ENCODE results near the gene TBC1D2B.

TBC1D2B gene

DNA sequence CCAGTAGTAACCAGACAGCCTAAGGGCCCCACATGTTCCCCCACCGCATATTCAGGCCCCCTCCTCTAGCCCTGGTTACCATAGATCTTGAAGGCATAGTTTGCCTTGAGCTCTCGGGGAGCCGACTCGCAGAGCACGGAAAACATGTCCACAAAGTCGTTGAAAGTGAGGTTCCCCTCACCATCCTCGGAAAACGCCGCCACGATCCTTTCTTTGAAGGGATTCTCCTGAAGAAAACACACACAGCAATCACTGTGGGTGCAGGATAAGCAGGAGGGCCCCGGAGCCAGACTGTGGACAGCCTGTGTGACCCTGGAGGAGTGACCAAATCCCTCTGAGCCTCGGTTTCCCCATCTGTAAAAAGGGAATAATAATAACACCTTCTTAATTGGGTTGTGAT, 31.6 kb upstream of the TBC1D2B start (continued):
- TF ChIP-seq, protein P1, sequence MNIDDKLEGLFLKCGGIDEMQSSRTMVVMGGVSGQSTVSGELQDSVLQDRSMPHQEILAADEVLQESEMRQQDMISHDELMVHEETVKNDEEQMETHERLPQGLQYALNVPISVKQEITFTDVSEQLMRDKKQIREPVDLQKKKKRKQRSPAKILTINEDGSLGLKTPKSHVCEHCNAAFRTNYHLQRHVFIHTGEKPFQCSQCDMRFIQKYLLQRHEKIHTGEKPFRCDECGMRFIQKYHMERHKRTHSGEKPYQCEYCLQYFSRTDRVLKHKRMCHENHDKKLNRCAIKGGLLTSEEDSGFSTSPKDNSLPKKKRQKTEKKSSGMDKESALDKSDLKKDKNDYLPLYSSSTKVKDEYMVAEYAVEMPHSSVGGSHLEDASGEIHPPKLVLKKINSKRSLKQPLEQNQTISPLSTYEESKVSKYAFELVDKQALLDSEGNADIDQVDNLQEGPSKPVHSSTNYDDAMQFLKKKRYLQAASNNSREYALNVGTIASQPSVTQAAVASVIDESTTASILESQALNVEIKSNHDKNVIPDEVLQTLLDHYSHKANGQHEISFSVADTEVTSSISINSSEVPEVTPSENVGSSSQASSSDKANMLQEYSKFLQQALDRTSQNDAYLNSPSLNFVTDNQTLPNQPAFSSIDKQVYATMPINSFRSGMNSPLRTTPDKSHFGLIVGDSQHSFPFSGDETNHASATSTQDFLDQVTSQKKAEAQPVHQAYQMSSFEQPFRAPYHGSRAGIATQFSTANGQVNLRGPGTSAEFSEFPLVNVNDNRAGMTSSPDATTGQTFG (tag by site-specific recombination; IDR thresholded peaks at IDR 0.05; ENCODE audit: borderline replicate concordance): no peak
- TF ChIP-seq ZNF280D (tag by site-specific recombination; IDR thresholded peaks at IDR 0.05) (no peak), ZNF529 (tag by site-specific recombination; IDR thresholded peaks at IDR 0.05; ENCODE audit: insufficient replicate concordance) (no peak), ZNF624 (tag by site-specific recombination; IDR thresholded peaks at IDR 0.05) (no peak), GLIS1 (tag by site-specific recombination; IDR thresholded peaks at IDR 0.05) (no peak), ZNF548 (tag by site-specific recombination; IDR thresholded peaks at IDR 0.05) (no peak), ZSCAN4 (tag by site-specific recombination; IDR thresholded peaks at IDR 0.05) (no peak), ZNF10 (tag by site-specific recombination; IDR thresholded peaks at IDR 0.05) (no peak), RBAK (tag by site-specific recombination; IDR thresholded peaks at IDR 0.05) (no peak), ZNF302 (tag by site-specific recombination; IDR thresholded peaks at IDR 0.05; ENCODE audit: low read depth) (no peak), ZNF426 (tag by site-specific recombination; IDR thresholded peaks at IDR 0.05) (no peak)

DNA sequence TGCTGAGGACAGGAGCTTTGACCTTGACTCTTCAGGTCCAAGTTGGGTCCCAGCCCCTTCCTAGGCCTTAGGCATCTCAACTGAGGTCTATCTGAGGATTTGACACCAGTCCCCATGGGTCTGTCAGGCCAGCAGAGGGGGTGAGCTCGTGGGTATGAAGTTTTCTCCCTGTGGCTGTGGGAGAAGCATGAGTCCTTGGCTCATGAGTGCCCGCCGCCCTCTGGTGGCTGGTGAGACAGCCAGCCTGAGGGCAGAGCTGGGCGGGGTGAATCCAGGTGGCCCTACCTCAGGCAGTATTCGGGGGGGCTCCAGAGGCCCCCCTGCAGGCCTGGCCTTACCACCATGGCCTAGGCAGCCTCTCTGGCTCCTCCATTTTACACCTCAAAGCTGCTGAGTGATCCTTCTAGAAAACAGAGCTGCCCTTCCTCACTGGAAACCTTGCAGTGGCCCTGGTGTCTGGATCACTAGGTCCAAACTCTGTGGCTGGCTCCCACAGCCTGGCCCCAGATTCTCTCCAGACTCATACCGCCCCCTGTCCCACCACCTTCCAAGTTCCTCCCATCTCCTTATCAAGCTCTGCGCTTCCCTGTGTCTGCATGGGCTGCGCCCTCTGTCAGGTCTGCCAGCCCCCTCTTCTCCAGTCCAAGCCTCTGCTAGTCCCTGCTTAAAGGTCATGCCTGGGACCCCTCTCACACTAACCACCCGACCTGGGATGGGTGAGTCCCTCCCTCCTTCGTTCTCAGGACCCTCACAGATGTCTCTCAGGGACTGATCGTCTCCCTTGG, 31.0 kb upstream of the TBC1D2B start:
- ChIA-PET POLR2A (interaction anchor here (0.7 kb wide), 1 partner anchor 89 kb away, joined by 3 read pairs; no protein-coding TSS in a partner anchor), CTCF (interaction anchor here (0.6 to 11.3 kb wide), 60 partner anchors 9 to 471 kb away, joined by 3 to 206 read pairs (median 4); partner anchors contain the start of genes SH2D7 and TBC1D2B)
- H3K4me3 ChIP-seq (ENCODE audit: low read depth, low read length): no peak overlapping the region
- H3K9me3 ChIP-seq (ENCODE audit: control insufficient read depth, insufficient read depth, low read depth, low read length): no peaks in the 10 kb centered on the region
- H3K27ac ChIP-seq (ENCODE audit: extremely low read depth, low read depth, low read length): no peak overlapping the region
- peaks cover 0 to 7% of the 10 kb centered on the region in 2 experiments; a peak in 2 of 3 replicates for H3K36me3 ChIP-seq (ENCODE audit: control insufficient read depth in 2 of 2, insufficient read depth in 1 of 2, low read length in 2 of 2)
- H3K4me1 ChIP-seq (ENCODE audit: control insufficient read depth, insufficient read depth, low read length): no peaks in the 10 kb centered on the region
- TF ChIP-seq ZNF629 (tag by site-specific recombination; IDR thresholded peaks at IDR 0.05) (no peak), ZNF654 (tag by site-specific recombination; IDR thresholded peaks at IDR 0.05; ENCODE audit: low read depth) (peak; percentile 61), ZNF501 (tag by site-specific recombination; IDR thresholded peaks at IDR 0.05) (0 out of 2 replicates have a peak, but pooled peaks have one; percentile 32), GLIS1 (tag by site-specific recombination; IDR thresholded peaks at IDR 0.05) (peak; percentile 42; the same call in 1 of the 2 replicates), GLIS2 (tag by site-specific recombination; IDR thresholded peaks at IDR 0.05) (peak; percentile 41; the same call in 1 of the 2 replicates), PATZ1 (tag by site-specific recombination; IDR thresholded peaks at IDR 0.05) (peak; percentile 65; the same call in 1 of the 2 replicates), PRDM10 (tag by site-specific recombination; IDR thresholded peaks at IDR 0.05) (peak; percentile 32; the same call in 1 of the 2 replicates), ZEB2 (tag by site-specific recombination; IDR thresholded peaks at IDR 0.05) (0 out of 2 replicates have a peak, but pooled peaks have one; percentile 26), KLF16 (tag by site-specific recombination; IDR thresholded peaks at IDR 0.05) (0 out of 2 replicates have a peak, but pooled peaks have one; percentile 18)
- TF ChIP-seq, protein P2, sequence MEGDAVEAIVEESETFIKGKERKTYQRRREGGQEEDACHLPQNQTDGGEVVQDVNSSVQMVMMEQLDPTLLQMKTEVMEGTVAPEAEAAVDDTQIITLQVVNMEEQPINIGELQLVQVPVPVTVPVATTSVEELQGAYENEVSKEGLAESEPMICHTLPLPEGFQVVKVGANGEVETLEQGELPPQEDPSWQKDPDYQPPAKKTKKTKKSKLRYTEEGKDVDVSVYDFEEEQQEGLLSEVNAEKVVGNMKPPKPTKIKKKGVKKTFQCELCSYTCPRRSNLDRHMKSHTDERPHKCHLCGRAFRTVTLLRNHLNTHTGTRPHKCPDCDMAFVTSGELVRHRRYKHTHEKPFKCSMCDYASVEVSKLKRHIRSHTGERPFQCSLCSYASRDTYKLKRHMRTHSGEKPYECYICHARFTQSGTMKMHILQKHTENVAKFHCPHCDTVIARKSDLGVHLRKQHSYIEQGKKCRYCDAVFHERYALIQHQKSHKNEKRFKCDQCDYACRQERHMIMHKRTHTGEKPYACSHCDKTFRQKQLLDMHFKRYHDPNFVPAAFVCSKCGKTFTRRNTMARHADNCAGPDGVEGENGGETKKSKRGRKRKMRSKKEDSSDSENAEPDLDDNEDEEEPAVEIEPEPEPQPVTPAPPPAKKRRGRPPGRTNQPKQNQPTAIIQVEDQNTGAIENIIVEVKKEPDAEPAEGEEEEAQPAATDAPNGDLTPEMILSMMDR (tag by site-specific recombination; IDR thresholded peaks at IDR 0.05): peak; percentile 95

Data from HEK293 (cell line).